Epithelial cell of proximal tubule (primary cell): ENCODE data around the gene IVD. TPM values are rescaled to one million over a fixed set of nuclear protein-coding genes. Genes with fewer than 3 reads are reported as not detected.

Source experiments
- DNase-seq: peaks from one replicate; pipeline ENCODE4 v3.0.0-alpha.2; 2011; ENCODE audit warnings: low read depth
- H3K4me3 ChIP-seq: 2 replicates; pipeline ENCODE4 v1.5.1; 2011; ENCODE audit warnings: low read depth, mild to moderate bottlenecking, low read length
- CTCF ChIP-seq: conservative IDR thresholded peaks from 2 replicates; pipeline ENCODE4 v1.5.1; 2012; ENCODE audit warnings: low read depth, mild to moderate bottlenecking, low read length
- total RNA-seq: library from RNA; depleted of rRNA; stranded (reverse); fragments of >200 nt; gene quantifications from 2 replicates; pipeline ENCODE4 v1.2.3, GENCODE V29; 2015

Gene IVD
- total RNA-seq, 1 donor from 2014 or later, result 34.4 TPM

GRCh38 chr15:40466426-40467260 lies 61.0 kb downstream of the IVD start:
- no peak for DNase-seq
- H3K4me3 ChIP-seq, result no peak overlapping the region
- TF ChIP-seq CTCF, result no peak

GRCh38 chr15:40467261-40467615 lies 61.6 kb downstream of the IVD start:
- no peak for TF ChIP-seq CTCF
- H3K4me3 ChIP-seq, result no peak overlapping the region
- DNase-seq, result no peak

- H3K4me3 ChIP-seq, result no peak overlapping the region
- TF ChIP-seq CTCF, result no peak
- DNase-seq, result no peak
Measured at GRCh38 chr15:40468898-40469331, 63.3 kb downstream of the IVD start.

GRCh38 chr15:40469776-40470390 lies 64.3 kb downstream of the IVD start:
- peak overlapping the region; percentile 61 for H3K4me3 ChIP-seq
- no peak for DNase-seq
- no peak for TF ChIP-seq CTCF

GRCh38 chr15:40470423-40471104 lies 65.0 kb downstream of the IVD start, which contains the start of gene CHST14:
Gene CHST14, plus strand, starts transcription at chr15:40470984. Its CDS starts 230 bp downstream, at chr15:40471214.
- H3K4me3 ChIP-seq, result peak within 1 kb of the TSS; percentile 75
- no peak for TF ChIP-seq CTCF
- no peak for DNase-seq

Other genes with a start within 250 kb of the IVD start
- 59.8 and 86.4 TPM in 2 replicates for gene BUB1B, start 244.7 kb upstream of the IVD start, total RNA-seq
- 4.5 and 7.1 TPM in 2 replicates for gene PAK6, start 166.7 kb upstream of the IVD start, total RNA-seq
- gene ANKRD63, start 122.7 kb upstream of the IVD start, total RNA-seq, result 0.22 TPM in 1 of 2 replicates, not detected in the other
- 0.81 and 1.2 TPM in 2 replicates for gene PLCB2, start 97.9 kb upstream of the IVD start, total RNA-seq
- 15.3 and 17.3 TPM in 2 replicates for gene INAFM2, start 82.1 kb upstream of the IVD start, total RNA-seq
- gene CCDC9B, start 64.9 kb upstream of the IVD start, total RNA-seq, result 4.6 and 10.7 TPM in 2 replicates
- not detected in 2 replicates for gene PHGR1, start 54.8 kb upstream of the IVD start, total RNA-seq
- 0.22 and 0.40 TPM in 2 replicates for gene DISP2, start 47.6 kb upstream of the IVD start, total RNA-seq
- gene KNSTRN, start 23.1 kb upstream of the IVD start, total RNA-seq, result 54.7 and 107 TPM in 2 replicates
- 14.0 and 15.7 TPM in 2 replicates for gene BAHD1, start 35.2 kb downstream of the IVD start, total RNA-seq
- 14.4 and 20.0 TPM in 2 replicates for gene CHST14, start 65.2 kb downstream of the IVD start, total RNA-seq
- 19.7 and 32.8 TPM in 2 replicates for gene CCDC32, start 159.2 kb downstream of the IVD start, total RNA-seq
- gene RPUSD2, start 163.5 kb downstream of the IVD start, total RNA-seq, result 10.1 and 17.9 TPM in 2 replicates
- gene KNL1, start 188.5 kb downstream of the IVD start, total RNA-seq, result 23.9 and 31.3 TPM in 2 replicates